Upper lobe of left lung (tissue), 4 donors: ENCODE data around the gene BTBD10.
"Not testable (repeated sequence)": the region's sequence is repeated elsewhere in the genome, so short reads cannot be mapped to it uniquely, and the experiment has no call there.

Source experiments
- CTCF ChIP-seq, 6 experiments: fragments of 450-650 bp in 4 of 6; fragments of 200-600 bp in 2 of 6; sonication (generic) in 2 of 6; IDR thresholded peaks; one replicate each; pipeline ENCODE4 v1.5.1; 2016 to 2019; ENCODE audit warnings: antibody characterized with exemption in 6 of 6
- POLR2AphosphoS5 ChIP-seq, 2 donors: sonication (generic); formaldehyde crosslinking; IDR thresholded peaks; one replicate each; pipeline ENCODE4 v1.5.1; 2017; ENCODE audit warnings: antibody characterized with exemption in 2 of 2

GRCh38 chr11:13436836-13437235 is 26.2 kb downstream of the BTBD10 start:
- TF ChIP-seq POLR2AphosphoS5, CTCF (IDR thresholded peaks at IDR 0.05): not testable (repeated sequence)
